22Rv1 (cell line): ENCODE data around the gene RPS6KB2.
A peak's percentile ranks its signal among the peaks of the same experiment; 100 is the strongest.

ENCODE experiments used
- H3K27ac ChIP-seq: fragments of 450-650 bp; 2 replicates; pipeline ENCODE4 v1.5.1; 2017
- CTCF ChIP-seq: fragments of 450-650 bp; IDR thresholded peaks from 2 replicates; pipeline ENCODE4 v1.5.1; 2017; ENCODE audit warnings: mild to moderate bottlenecking
- ZFX ChIP-seq: fragments of 450-650 bp; IDR thresholded peaks from 2 replicates; pipeline ENCODE4 v1.6.1; 2017; ENCODE audit warnings: antibody characterized with exemption, borderline replicate concordance

Gene RPS6KB2

GRCh38 chr11:67440229-67441097, 12.2 kb downstream of the RPS6KB2 start:
- no peak for TF ChIP-seq ZFX
- no peak for TF ChIP-seq CTCF
- peak overlapping the region; percentile 89 for H3K27ac ChIP-seq

GRCh38 chr11:67441098-67441563, 12.8 kb downstream of the RPS6KB2 start:
- TF ChIP-seq ZFX, result no peak
- no peak for TF ChIP-seq CTCF
- H3K27ac ChIP-seq, result peak overlapping the region; percentile 89

- H3K27ac ChIP-seq, result peak overlapping the region; percentile 89
- TF ChIP-seq ZFX, result no peak
Observed at GRCh38 chr11:67441731-67442351, 13.5 kb downstream of the RPS6KB2 start.

- TF ChIP-seq ZFX, result no peak
- no peak for TF ChIP-seq CTCF
- H3K27ac ChIP-seq, result peak overlapping the region; percentile 89
Observed at GRCh38 chr11:67442504-67443404, 14.5 kb downstream of the RPS6KB2 start.

GRCh38 chr11:67445515-67445914, 17.2 kb downstream of the RPS6KB2 start:
- no peak overlapping the region for H3K27ac ChIP-seq
- TF ChIP-seq CTCF, result no peak
- no peak for TF ChIP-seq ZFX

- H3K27ac ChIP-seq, result no peak overlapping the region
- TF ChIP-seq ZFX (no peak), CTCF (no peak)
Observed at GRCh38 chr11:67448220-67448609, 19.9 kb downstream of the RPS6KB2 start.

GRCh38 chr11:67449116-67449844, 21.0 kb downstream of the RPS6KB2 start:
- TF ChIP-seq ZFX (no peak), CTCF (no peak)
- H3K27ac ChIP-seq, result no peak overlapping the region
